GM13977 (cell line): Measurements from ENCODE around the gene DYNLRB1.

Experiments used
- DNase-seq: peaks from one replicate; pipeline ENCODE4 v3.0.0; 2012; ENCODE audit warnings: low spot score
- in situ Hi-C: fragments of 300-500 bp; cut with MboI; formaldehyde crosslinking; loops from one replicate; pipeline ENCODE4 v1.12.0; 2022; ENCODE audit warnings: low sequenced_read_pairs, low pct_unique_long_range_greater_than_20kb, mixed read lengths, inconsistent platforms; ENCODE audit not compliant: unreplicated experiment
- TF ChIP-seq, protein P1 (sequence below): IDR thresholded peaks from 2 replicates; pipeline ENCODE4 v1.5.1; 2012; ENCODE audit warnings: mild to moderate bottlenecking, control low read depth; ENCODE audit not compliant: insufficient read depth; ENCODE audit errors: extremely low read depth, missing control alignments

Gene DYNLRB1

DNA sequence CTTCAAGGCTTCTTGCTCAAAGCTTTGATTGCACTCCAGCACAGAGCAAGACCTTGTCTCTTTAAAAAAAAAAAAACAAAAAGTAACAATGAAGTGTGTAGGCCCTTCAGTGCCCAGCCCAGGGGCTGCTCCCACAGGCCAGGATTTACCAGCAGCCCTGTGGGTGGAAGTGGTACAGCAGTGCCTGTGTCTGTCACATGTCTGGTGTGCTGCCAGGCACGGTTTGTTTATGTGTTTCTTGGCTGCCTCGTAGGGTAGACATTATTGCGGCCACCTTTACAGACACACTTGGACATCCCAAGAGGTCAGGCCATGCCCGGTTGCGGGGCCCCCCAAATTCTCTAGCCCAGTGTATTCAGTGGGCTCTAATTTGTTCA is 12.7 kb downstream of the DYNLRB1 start:
- TF ChIP-seq, protein P1, sequence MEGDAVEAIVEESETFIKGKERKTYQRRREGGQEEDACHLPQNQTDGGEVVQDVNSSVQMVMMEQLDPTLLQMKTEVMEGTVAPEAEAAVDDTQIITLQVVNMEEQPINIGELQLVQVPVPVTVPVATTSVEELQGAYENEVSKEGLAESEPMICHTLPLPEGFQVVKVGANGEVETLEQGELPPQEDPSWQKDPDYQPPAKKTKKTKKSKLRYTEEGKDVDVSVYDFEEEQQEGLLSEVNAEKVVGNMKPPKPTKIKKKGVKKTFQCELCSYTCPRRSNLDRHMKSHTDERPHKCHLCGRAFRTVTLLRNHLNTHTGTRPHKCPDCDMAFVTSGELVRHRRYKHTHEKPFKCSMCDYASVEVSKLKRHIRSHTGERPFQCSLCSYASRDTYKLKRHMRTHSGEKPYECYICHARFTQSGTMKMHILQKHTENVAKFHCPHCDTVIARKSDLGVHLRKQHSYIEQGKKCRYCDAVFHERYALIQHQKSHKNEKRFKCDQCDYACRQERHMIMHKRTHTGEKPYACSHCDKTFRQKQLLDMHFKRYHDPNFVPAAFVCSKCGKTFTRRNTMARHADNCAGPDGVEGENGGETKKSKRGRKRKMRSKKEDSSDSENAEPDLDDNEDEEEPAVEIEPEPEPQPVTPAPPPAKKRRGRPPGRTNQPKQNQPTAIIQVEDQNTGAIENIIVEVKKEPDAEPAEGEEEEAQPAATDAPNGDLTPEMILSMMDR: no peak
- no peak for DNase-seq
- in situ Hi-C loops: no loop called here

DNA sequence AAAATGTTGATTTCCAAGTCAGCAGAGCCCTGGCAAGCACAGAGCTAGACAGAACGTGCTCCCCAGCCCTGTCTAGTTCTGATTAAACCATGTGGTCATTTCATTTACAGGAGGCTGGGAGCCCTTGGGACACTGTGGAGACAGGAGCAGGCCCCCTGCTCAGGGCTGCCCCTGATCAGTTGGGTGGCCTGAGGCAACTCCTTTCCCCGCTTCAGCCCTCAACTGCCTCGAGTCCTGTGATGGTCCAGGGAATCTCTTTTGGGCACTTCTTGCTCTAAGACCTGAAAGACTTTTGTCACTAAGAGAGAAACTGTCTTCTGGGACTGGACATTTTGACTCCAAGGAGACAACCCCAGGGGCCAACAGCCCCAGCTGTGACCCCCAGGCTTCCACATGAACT is 13.5 kb downstream of the DYNLRB1 start:
- no peak for DNase-seq
- in situ Hi-C loops: loop anchor here (10.0 kb wide), 1 partner anchor 235 kb away; no protein-coding TSS in a partner anchor
- TF ChIP-seq, protein P1: no peak

DNA sequence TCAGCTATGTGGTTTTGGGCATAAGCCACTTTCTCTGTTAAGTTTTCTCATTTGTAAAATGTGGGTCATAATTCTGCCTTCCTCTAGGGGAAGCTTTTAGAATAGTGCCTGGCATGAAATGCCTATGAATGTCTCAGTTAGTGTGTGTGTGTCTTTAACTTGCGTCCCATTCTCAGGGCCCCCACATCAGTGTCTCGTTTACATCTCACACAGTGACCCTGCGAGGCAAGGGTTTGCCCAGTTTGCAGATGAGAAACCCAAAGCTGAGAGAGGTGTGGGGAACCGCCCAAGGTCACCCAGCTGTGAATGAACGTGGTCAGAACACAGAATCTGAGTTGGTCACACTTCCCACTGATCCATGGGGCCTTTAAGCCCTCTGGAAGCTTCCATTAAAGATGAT is 14.1 kb downstream of the DYNLRB1 start:
- in situ Hi-C loops: loop anchor here (10.0 kb wide), 1 partner anchor 234 kb away; no protein-coding TSS in a partner anchor
- no peak for DNase-seq
- TF ChIP-seq, protein P1: no peak

DNA sequence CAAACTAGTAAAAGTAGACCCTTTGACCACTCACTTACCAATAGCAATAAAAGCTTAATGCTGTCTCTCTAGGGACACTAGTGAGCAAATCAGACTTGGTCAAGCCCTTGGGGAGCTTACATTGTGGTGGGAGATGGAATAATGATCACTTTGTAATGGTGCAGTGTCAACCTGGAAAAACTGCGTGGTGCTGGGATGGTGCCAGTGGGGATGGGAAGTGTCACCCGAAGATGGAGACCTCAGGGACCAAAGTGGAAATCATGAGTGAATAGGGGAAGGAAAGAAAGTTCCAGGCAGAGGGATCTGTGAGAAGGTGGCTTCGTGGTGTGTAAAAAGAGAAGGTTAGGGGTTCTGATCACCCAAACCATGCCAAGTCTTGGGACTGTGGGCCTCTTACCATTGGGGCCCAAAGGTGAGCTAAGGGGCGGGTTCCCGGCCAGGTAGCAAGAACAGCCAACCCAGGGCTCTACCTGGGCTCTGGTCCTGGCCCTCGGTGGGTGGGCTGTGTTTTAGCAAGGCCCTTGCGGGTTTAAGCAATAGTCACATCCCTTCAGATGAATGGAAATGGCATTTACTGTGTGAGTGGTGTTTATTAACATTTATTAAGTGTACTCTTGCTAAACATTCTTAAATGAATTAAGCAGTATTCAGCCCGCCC is 15.5 kb downstream of the DYNLRB1 start:
- TF ChIP-seq, protein P1: no peak
- in situ Hi-C loops: loop anchor here (10.0 kb wide), 1 partner anchor 233 kb away; no protein-coding TSS in a partner anchor

DNA sequence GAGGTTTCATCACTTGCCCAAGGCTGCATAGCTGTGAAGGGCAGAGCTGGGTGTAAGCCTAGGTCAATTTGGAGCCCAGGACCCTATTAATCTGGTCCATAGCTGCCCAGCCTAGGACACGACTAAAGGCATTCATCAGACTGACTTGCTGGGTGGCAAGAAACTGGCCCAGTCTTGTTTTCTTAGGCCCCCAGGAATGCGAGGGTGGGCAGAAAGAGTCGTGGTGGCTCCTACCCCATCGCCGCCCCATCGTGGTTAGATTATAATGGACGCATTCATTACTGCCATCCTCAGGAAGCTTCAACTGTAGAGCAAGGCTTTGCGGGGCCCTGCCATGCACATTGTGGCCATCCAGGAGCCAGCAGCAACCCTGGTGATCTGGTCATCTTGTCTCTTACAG is 16.1 kb downstream of the DYNLRB1 start:
- in situ Hi-C loops: loop anchor here (10.0 kb wide), 1 partner anchor 232 kb away; no protein-coding TSS in a partner anchor
- TF ChIP-seq, protein P1: no peak
- no peak for DNase-seq

More for the DNA sequence above, 15.5 kb downstream of the DYNLRB1 start:
- no peak for DNase-seq

DNA sequence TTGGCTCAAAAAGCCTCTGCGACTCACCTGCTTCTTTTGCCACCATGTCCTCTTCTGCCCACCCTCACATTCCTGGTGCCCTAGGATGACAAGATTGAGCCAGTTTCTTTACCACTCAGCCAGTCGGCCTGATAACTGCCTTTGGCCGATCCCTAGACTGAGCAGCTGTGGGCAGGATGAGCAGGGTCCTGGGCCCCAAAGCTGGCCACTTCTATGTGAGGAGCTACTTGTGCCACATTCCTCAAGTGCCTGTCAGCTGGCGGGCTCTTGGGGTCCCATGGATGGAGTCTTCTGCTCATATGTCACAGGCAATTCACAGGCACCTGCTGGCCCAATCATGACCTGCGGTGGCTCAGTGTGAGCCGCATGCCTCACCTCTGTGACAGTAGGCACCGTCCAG is 16.5 kb downstream of the DYNLRB1 start:
- TF ChIP-seq, protein P1: no peak
- in situ Hi-C loops: loop anchor here (10.0 kb wide), 1 partner anchor 232 kb away; no protein-coding TSS in a partner anchor
- DNase-seq: no peak
